Left ventricle myocardium inferior (tissue), 1 donor: ENCODE results near the gene WDR13. TPM values are rescaled to one million over a fixed set of nuclear protein-coding genes. Genes with fewer than 3 reads are reported as not detected.
A peak's percentile ranks its signal among the peaks of the same experiment; 100 is the strongest.
"Not testable (repeated sequence)": the region's sequence is repeated elsewhere in the genome, so short reads cannot be mapped to it uniquely, and the experiment has no call there.

ENCODE experiments used
- DNase-seq: peaks from one replicate; pipeline ENCODE4 v3.0.0-alpha.2; 2020
- H3K27ac ChIP-seq: fragments of 200-600 bp; replicated peaks from 2 replicates; pipeline ENCODE4 v1.8.0; 2021
- H3K27me3 ChIP-seq: fragments of 200-600 bp; 2 replicates; pipeline ENCODE4 v1.8.0; 2021; ENCODE audit warnings: low read depth
- H3K36me3 ChIP-seq: fragments of 200-600 bp; 2 replicates; pipeline ENCODE4 v1.8.0; 2021
- H3K4me1 ChIP-seq: fragments of 200-600 bp; 2 replicates; pipeline ENCODE4 v1.8.0; 2021
- H3K4me3 ChIP-seq: fragments of 200-600 bp; 2 replicates; pipeline ENCODE4 v1.8.0; 2021; ENCODE audit warnings: mild to moderate bottlenecking, moderate library complexity
- H3K9me3 ChIP-seq: fragments of 200-600 bp; replicated peaks from 2 replicates; pipeline ENCODE4 v1.8.0; 2021
- CTCF ChIP-seq: fragments of 200-600 bp; IDR thresholded peaks from 2 replicates; pipeline ENCODE4 v1.8.0; 2021; ENCODE audit warnings: antibody characterized with exemption, mild to moderate bottlenecking, borderline replicate concordance
- intact Hi-C: fragments of 100-400 bp; cut with micrococcal nuclease; formaldehyde crosslinking; loops from one replicate; pipeline ENCODE4 v1.11.0; 2022
- total RNA-seq: library from RNA; stranded (reverse); fragmentation: NEBNext Ultra II Directional; extraction: Animal tissue kit (Norgen Biotek cat#: 25700); gene quantifications from one replicate; pipeline ENCODE4 v1.2.1, GENCODE V29; 2021
- donor health status: DM: no; HTN: yes; CAD: no; lungs with severe emphysema.

The WDR13 gene
- total RNA-seq, 1 donor from 2014 or later = 137 TPM

DNA sequence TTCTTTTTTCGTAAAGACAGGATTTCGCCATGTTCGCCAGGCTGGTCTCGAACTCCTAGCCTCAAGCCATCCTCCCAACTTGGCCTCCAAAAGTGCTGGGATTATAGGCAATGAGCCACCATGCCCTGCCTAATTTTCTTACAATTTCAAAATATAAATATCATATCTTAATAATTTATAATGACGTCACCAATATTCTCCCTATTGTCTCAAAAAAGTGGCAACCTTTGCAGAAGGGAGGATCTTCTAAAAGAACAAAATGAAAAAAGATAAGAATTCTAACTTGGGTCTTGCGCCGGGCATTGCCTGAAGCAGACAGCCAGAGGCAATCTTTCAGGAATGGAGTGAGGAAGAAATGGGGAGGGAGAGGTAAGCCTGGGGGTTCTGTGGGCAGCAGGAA lies 48.4 kb downstream of the WDR13 start:
- Histone ChIP-seq H3K27me3 (no peaks in the 10 kb centered on the region), H3K36me3 (no peaks in the 10 kb centered on the region), H3K4me1 (peaks cover 4% of the 10 kb centered on the region), H3K27ac (no peak overlapping the region), H3K4me3 (no peak overlapping the region), H3K9me3 (no peaks in the 10 kb centered on the region)
- DNase-seq = no peak
- intact Hi-C loops = no loop called here
- TF ChIP-seq CTCF = no peak

GRCh38 chrX:48648336-48648751 lies 51.1 kb downstream of the WDR13 start:
- Histone ChIP-seq H3K9me3 (no peaks in the 10 kb centered on the region), H3K27ac (no peak overlapping the region), H3K4me1 (peaks cover 4% of the 10 kb centered on the region), H3K36me3 (no peaks in the 10 kb centered on the region), H3K4me3 (no peak overlapping the region), H3K27me3 (no peaks in the 10 kb centered on the region)
- peak; percentile 51 for TF ChIP-seq CTCF
- DNase-seq = peak; percentile 11
- intact Hi-C loops = no loop called here

DNA sequence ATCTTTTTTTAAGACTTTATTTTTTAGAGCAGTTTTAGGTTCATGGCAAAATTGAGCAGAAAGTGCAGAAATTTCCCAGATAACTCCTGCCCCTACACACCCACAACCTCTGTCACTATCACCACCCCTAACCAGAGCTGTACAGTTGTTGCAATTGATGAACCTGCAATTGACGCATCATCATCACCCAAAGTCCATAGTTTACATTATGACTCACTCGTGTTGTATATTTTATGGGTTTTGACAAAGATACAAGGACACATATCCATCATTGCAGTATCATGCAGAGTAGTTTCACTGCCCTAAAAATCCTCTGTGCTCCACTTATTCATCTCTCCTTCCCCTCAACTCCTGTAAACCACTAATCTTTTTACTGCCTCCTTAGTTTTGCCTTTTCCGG lies 51.8 kb downstream of the WDR13 start:
- H3K4me3 ChIP-seq = no peak overlapping the region
- no peak overlapping the region for H3K27ac ChIP-seq
- intact Hi-C loops = no loop called here
- no peaks in the 10 kb centered on the region for H3K36me3 ChIP-seq
- H3K27me3 ChIP-seq = no peaks in the 10 kb centered on the region
- no peak for TF ChIP-seq CTCF
- no peaks in the 10 kb centered on the region for H3K9me3 ChIP-seq
- peaks cover 4% of the 10 kb centered on the region for H3K4me1 ChIP-seq
- DNase-seq = no peak

DNA sequence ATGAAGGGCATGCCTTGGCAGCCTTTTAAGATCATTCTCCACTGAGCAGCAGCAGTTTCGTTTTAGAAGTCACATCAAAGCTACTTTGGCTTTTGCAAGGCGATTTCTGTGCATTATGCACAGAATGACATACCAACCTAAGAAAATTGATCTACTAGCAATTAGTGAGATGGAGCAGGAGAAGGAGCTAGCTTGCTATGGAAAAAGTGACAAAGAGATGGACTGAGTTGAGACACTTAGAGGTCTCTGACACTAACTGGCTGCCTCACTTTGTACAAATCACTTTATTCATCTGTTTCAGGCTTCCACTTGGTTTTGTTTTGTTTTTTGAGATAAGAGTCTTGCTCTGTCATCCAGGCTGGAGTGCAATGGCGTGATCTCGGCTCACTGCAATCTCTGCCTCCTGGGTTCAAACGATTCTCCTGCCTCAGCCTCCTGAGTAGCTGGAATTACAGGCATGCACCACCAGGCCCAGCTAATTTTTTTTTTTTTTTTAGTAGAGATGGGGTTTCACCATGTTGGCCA lies 54.8 kb downstream of the WDR13 start:
- DNase-seq, H3K4me1 ChIP-seq, H3K36me3 ChIP-seq, H3K4me3 ChIP-seq, H3K27me3 ChIP-seq, intact Hi-C loops, H3K9me3 ChIP-seq, H3K27ac ChIP-seq: not testable (repeated sequence)

DNA sequence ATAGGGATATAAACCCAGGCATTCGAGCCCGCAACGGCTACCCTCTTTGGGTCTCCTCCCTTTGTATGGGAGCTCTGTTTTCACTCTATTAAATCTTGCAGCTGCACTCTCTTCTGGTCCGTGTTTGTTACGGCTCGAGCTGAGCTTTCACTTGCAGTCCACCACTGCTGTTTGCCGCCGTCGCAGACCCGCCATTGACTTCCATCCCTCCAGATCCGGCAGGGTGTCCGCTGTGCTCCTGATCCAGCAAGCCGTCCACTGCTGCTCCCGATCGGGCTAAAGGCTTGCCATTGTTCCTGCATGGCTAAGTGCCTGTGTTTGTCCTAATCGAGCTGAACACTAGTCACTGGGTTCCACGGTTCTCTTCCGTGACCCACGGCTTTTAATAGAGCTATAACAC lies 57.5 kb downstream of the WDR13 start:
- H3K36me3 ChIP-seq, DNase-seq, H3K27me3 ChIP-seq, H3K9me3 ChIP-seq, H3K4me3 ChIP-seq, intact Hi-C loops, H3K4me1 ChIP-seq, H3K27ac ChIP-seq: not testable (repeated sequence)

Other genes with a start within 250 kb of the WDR13 start
- not detected for gene SSX3, start 240.8 kb upstream of the WDR13 start, total RNA-seq
- not detected for gene SSX4, start 214.0 kb upstream of the WDR13 start, total RNA-seq
- gene SSX4B, start 185.5 kb upstream of the WDR13 start, total RNA-seq = not detected
- gene SLC38A5, start 127.2 kb upstream of the WDR13 start, total RNA-seq = 0.71 TPM
- 15.3 TPM for gene FTSJ1, start 121.3 kb upstream of the WDR13 start, total RNA-seq
- gene PORCN, start 88.5 kb upstream of the WDR13 start, total RNA-seq = 13.6 TPM
- gene EBP, start 75.7 kb upstream of the WDR13 start, total RNA-seq = 48.9 TPM
- 14.5 TPM for gene TBC1D25, start 57.8 kb upstream of the WDR13 start, total RNA-seq
- gene RBM3, start 23.0 kb upstream of the WDR13 start, total RNA-seq = 121 TPM
- 2.3 TPM for gene WAS, start 86.3 kb downstream of the WDR13 start, total RNA-seq
- 2.6 TPM for gene SUV39H1, start 99.2 kb downstream of the WDR13 start, total RNA-seq
- gene GLOD5, start 164.3 kb downstream of the WDR13 start, total RNA-seq = not detected
- not detected for gene GATA1, start 189.1 kb downstream of the WDR13 start, total RNA-seq
- 39.7 TPM for gene HDAC6, start 204.6 kb downstream of the WDR13 start, total RNA-seq
- gene ERAS, start 229.0 kb downstream of the WDR13 start, total RNA-seq = not detected
- gene PCSK1N, start 238.1 kb downstream of the WDR13 start, total RNA-seq = not detected